Panc1 (cell line): ENCODE data around the gene GSKIP.

Source experiments
- POLR2AphosphoS5 ChIP-seq: IDR thresholded peaks from 2 replicates; pipeline ENCODE4 v1.6.1; 2012; ENCODE audit warnings: mild to moderate bottlenecking, low read depth, low read length, moderate library complexity
- TCF7L2 ChIP-seq: IDR thresholded peaks from 2 replicates; pipeline ENCODE4 v1.6.1; 2011; ENCODE audit warnings: mild to moderate bottlenecking, low read depth, low read length, inconsistent platforms
- TF ChIP-seq, protein P1 (sequence below), 2 experiments: IDR thresholded peaks; 2 replicates each; pipeline ENCODE4 v1.6.1; 2011 to 2012; ENCODE audit warnings: low read depth in 2 of 2, control low read depth in 1 of 2, low read length in 1 of 2, mild to moderate bottlenecking in 1 of 2, moderate library complexity in 1 of 2; ENCODE audit not compliant: insufficient read depth in 1 of 2

- TF ChIP-seq, protein P1, sequence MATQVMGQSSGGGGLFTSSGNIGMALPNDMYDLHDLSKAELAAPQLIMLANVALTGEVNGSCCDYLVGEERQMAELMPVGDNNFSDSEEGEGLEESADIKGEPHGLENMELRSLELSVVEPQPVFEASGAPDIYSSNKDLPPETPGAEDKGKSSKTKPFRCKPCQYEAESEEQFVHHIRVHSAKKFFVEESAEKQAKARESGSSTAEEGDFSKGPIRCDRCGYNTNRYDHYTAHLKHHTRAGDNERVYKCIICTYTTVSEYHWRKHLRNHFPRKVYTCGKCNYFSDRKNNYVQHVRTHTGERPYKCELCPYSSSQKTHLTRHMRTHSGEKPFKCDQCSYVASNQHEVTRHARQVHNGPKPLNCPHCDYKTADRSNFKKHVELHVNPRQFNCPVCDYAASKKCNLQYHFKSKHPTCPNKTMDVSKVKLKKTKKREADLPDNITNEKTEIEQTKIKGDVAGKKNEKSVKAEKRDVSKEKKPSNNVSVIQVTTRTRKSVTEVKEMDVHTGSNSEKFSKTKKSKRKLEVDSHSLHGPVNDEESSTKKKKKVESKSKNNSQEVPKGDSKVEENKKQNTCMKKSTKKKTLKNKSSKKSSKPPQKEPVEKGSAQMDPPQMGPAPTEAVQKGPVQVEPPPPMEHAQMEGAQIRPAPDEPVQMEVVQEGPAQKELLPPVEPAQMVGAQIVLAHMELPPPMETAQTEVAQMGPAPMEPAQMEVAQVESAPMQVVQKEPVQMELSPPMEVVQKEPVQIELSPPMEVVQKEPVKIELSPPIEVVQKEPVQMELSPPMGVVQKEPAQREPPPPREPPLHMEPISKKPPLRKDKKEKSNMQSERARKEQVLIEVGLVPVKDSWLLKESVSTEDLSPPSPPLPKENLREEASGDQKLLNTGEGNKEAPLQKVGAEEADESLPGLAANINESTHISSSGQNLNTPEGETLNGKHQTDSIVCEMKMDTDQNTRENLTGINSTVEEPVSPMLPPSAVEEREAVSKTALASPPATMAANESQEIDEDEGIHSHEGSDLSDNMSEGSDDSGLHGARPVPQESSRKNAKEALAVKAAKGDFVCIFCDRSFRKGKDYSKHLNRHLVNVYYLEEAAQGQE (IDR thresholded peaks at IDR 0.05; ENCODE audit: insufficient read depth in 1 of 2, low read depth in 2 of 2, low read length in 1 of 2), result no peak
- TF ChIP-seq POLR2AphosphoS5 (no peak), TCF7L2 (no peak)
These were observed 22.0 kb upstream of the GSKIP start for GRCh38 chr14:96341323-96341722.
